GM18511 (cell line): ENCODE data around the gene DENND4A.
"Not testable (repeated sequence)": the region's sequence is repeated elsewhere in the genome, so short reads cannot be mapped to it uniquely, and the experiment has no call there.

Experiments used
- ATAC-seq: cut with Tn5 transposase; IDR thresholded peaks from one replicate; pipeline ENCODE4 v1.9.1; 2021; ENCODE audit warnings: mild to moderate bottlenecking, moderate library complexity; ENCODE audit not compliant: unreplicated experiment

The DENND4A gene

GRCh38 chr15:65789759-65790425, 2.2 kb downstream of the DENND4A start:
- ATAC-seq: no peak

GRCh38 chr15:65789105-65789504, 3.0 kb downstream of the DENND4A start:
- ATAC-seq: no peak

DNA sequence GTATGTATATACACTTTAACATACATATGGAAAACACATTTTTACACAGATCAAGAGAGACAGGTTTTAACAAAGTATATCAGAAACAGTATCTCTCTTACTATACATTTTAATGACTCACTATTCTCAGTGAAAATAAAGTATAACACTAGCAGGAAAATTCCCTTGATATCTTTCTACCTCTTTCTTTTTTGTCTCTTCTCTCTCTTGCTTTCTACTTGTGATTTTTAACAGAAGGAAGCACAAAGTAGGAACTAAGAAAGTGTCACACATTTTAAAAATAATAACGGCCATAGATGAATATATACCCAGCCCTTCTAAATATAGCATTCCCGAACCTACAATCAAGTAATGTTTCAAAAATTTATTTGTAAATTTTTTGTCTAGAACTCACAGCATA, 4.8 kb downstream of the DENND4A start:
- ATAC-seq: no peak

- no peak for ATAC-seq
Observed at GRCh38 chr15:65785151-65785550, 6.9 kb downstream of the DENND4A start.

- ATAC-seq: no peak
Observed at GRCh38 chr15:65783872-65784271, 8.2 kb downstream of the DENND4A start.

DNA sequence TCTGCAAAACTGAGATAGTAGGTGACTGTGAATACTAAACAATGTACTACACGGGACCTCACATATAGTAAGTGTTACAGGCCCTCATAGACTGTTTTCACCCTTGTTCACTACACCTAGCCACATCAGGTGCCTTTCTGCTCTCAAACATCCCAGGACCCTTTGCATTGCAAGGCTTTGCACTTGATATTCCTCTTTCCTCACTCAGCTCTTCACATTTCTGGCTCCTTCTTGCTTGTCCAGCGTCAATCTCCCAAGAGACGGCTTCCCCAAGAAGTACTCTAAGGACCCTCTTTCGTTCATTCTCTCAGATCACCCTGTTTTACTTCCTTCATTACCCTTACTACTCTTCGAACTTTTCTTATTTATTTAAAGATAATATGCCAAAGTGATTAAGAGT, 10.0 kb downstream of the DENND4A start:
- no peak for ATAC-seq

DNA sequence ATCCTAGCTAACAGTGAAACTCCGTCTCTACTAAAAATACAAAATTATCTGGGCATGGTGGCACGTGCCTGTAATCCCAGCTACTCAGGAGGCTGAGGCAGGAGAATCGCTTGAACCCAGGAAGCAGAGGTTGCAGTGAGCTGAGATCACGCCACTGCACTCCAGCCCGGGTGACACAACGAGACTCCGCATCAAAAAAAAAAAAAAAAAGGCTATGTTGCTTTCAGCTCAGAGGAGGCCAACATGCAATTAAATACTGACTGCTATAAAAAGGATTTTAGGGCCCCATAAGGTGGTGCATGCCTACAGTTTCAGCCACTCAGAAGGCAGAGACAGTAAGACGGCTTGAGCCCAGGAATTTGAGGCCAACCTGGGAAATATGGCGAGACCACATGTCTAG, 13.4 kb downstream of the DENND4A start:
- not testable (repeated sequence) for ATAC-seq

DNA sequence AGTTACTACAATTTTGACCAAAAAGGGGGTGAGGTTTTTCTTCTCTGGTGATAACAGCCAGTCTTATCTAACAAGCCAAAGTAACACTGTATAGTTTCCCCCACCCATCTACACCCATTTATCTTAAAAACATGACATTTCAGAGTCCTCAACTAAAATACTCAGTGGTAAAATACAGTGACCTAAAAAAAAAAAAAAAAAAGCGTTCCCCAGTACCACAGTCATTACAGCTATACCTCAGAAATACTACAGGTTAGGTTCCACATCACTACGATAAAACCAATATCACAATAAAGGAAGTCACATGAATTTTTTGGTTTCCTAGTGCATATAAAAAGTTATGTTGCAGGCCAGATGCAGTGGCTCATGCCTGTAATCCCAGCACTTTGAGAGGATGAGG, 13.8 kb downstream of the DENND4A start:
- ATAC-seq: no peak

DNA sequence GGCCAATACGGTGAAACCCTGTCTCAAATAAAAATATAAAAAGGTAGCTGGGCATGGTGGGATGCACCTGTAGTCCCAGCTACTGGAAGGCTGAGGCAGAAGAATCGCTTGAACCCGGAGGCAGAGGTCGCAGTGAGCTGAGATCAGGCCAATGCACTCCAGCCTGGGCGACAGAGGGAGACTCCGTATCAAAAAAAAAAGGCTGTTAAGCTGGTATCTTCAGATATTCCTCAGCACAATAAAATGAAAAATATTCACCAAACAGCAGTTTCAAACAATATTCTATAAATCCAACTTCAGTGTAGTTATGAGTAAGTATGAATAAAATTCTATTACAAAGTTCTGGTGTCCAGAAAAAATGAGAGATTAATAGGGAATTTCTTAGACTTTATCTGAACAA, 14.2 kb downstream of the DENND4A start:
- no peak for ATAC-seq

DNA sequence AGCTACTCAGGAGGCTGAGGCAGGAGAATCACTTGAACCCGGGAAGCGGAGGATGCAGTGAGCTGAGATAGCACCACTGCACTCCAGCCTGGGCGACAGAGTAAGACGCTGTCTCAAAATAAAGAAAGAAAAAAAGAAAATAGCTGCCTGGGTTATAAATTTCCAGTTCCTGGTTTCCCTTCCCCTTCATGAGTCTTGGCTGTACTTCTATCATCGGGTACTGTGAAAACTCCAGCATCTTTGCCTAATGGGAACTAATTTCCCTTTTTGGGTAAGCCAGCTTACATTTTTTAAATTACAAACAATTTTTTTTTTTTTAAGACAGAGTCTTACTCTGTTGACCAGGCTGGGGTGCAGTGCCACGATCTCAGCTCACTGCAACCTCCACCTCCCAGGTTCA, 15.0 kb downstream of the DENND4A start:
- no peak for ATAC-seq

DNA sequence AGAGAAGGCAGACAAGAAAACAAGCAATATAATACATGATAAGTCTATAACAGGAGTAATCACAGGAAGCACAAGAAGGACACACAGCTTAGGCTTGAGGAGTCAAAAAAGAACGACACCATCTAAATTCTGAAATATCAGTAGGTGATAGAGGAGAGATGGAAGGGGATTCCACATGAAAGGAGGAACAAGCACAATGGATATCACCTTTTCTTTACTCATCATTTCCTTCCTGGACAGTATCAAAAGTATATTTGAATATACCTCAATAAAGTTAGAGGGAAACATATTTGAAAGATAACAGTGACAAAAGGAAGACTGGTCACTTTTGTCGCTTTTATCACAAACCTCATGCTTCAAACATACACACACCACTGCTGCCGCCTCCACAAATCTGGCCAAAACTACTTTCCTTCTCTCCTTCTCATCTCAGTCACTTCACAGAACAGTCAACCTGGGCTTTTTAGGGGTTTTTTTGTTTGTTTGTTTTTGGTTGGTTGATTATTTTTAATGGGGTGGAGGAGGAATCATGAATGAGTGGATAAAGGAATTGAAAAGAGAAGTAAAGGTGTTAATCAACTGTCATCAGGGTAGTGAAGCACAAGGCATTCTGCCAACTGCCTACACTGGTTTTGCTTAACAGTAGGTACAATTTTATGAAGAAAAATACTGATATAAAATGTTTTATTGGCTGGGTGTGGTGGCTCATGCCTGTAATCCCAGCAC, 18.5 kb downstream of the DENND4A start:
- ATAC-seq: peak; percentile 58

DNA sequence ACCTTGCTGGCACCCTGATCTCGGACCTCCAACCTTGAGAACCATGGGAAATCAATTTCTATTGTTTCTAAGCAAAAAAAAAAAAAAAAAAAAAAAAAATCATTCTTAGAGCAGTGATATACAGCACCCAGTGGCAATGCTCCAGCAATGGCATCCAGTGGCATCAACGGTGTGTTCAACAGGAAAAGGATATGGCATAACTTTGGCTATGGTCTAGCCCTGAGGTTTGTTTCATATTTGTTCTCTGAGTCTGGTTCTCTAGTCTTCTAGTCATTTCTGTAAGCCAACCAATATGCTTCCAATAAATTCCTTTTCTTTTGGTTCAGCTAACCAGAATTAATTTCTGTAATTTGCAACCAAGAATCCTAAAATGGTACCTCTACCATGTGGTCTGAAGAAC, 19.2 kb downstream of the DENND4A start:
- no peak for ATAC-seq

- no peak for ATAC-seq
Observed at GRCh38 chr15:65771870-65772269, 20.2 kb downstream of the DENND4A start.

GRCh38 chr15:65769482-65769881, 22.6 kb downstream of the DENND4A start:
- no peak for ATAC-seq

DNA sequence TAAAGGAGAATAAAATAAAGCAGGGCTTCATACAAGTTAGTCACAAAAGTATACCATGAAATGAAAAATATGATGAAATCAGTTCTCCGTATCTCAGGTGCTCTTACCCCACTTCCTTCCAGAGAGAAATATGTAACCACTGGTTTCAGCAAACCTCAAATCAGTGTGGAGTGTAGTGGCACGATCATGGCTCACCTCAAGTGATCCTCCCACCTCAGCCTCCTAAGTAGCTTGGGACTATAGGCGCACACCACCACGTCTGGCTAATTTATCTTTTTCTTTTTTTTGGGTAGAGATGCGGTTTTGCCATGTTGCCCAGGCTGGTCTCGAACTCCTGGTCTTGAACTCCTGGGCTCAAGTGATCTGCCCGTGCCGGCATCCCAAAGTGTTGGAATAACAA, 24.2 kb downstream of the DENND4A start:
- ATAC-seq: no peak

DNA sequence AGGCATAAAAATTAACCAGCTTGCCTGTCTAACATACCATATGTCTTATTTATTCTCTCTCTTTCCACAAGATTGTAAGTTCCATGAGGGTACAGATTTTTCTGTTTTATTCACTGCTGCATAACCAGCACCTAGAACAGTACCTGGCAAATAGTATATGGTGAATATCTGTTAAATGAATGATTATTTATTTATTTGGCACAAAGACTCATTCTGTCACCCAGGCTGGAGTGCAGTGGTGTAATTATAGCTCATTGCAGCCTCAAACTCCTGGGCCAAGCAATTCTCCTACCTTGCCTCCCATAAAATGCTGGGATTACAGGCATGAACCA, 24.9 kb downstream of the DENND4A start:
- ATAC-seq: no peak

- ATAC-seq: no peak
Observed at GRCh38 chr15:65766422-65767263, 25.4 kb downstream of the DENND4A start.

DNA sequence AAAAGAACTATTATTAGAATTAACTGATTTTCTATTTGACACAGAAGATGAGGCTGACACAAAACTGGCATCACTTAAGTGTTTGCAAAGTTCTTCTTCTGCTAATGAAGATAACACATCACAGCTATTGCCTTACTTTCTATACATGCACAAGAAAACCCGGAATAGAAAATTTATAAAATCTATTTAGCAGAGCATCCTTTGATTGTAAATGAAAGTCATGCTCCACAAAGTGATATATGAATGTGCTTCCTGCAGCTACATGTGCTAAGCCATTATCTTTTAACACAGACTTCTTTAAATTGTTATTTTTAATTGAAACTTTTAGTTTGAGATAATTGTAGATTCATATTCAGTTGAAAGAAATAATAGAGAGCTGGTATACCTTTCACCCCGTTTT, 27.0 kb downstream of the DENND4A start:
- ATAC-seq: no peak

DNA sequence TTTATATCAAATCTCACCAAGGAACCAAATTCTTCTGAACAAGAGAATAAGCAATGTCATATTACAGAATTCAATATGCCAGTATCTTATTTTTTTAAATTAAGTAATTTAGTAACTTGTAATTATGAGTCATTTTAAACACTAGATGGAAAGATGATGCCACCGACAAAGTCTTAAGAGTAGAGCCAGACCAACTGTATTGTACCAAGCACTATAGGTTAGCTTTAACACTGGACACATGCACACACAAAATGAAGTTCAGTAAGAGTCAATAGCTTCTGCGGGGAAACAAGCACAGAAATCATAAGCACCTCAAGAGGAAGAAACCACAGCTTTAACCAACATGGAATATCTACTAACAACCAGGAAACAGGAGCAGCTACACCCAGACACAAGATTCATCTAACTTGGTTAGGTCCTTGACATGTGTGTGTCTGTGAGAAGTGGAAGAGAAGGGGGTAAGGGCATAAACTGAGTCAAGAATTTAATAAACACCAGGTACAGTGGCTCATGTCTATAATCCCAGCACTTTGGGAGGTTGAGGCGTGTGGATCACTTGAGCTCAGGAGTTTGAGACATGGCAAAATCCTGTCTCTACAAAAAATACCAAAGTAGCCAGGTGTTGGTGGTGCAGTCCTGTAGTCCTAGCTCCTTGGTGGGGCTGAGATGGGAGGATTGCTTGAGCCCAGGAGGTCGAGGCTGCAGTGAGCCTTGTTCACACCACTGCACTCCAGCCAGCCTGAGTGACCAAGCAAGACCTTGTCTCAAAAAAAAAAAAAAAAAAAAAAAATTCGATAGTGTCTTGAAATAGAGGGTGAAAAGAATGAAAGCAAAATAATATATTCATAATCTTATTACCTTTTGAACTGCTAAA, 28.9 kb downstream of the DENND4A start:
- ATAC-seq: no peak

- ATAC-seq: no peak
Observed at GRCh38 chr15:65762399-65762798, 29.7 kb downstream of the DENND4A start.
